Peyer's patch (tissue), 4 donors: Measurements from ENCODE around the gene GDPD3. TPM values are rescaled to one million over a fixed set of nuclear protein-coding genes. Genes with fewer than 3 reads are reported as not detected.
"Not testable (repeated sequence)": the region's sequence is repeated elsewhere in the genome, so short reads cannot be mapped to it uniquely, and the experiment has no call there.

ENCODE experiments used
- DNase-seq, 3 donors: peaks; one replicate each; pipeline ENCODE4 v3.0.0-alpha.2; 2017 to 2019
- H3K27ac ChIP-seq, 4 donors: fragments of 200-600 bp; sonication (generic); one replicate each; pipeline ENCODE4 v1.5.1; 2016 to 2019
- H3K27me3 ChIP-seq, 2 donors: fragments of 200-600 bp; sonication (generic); one replicate each; pipeline ENCODE4 v1.5.1; 2019
- H3K36me3 ChIP-seq, 3 donors: fragments of 200-600 bp; sonication (generic); one replicate each; pipeline ENCODE4 v1.5.1; 2016 to 2019
- H3K4me1 ChIP-seq, 4 donors: fragments of 200-600 bp; sonication (generic); one replicate each; pipeline ENCODE4 v1.5.1; 2016 to 2019
- H3K4me3 ChIP-seq, 4 donors: fragments of 200-600 bp; sonication (generic); 1 replicate in 3 of 4; 2 replicates in 1 of 4; pipeline ENCODE4 v1.5.1; 2016 to 2019; ENCODE audit warnings: mild to moderate bottlenecking in 1 of 4
- H3K9me3 ChIP-seq, 4 donors: fragments of 200-600 bp; sonication (generic); one replicate each; pipeline ENCODE4 v1.5.1; 2016 to 2019; ENCODE audit warnings: mild to moderate bottlenecking in 1 of 4
- POLR2A ChIP-seq, 2 donors: fragments of 450-650 bp; IDR thresholded peaks; one replicate each; pipeline ENCODE4 v1.5.1; 2017; ENCODE audit warnings: antibody characterized with exemption in 2 of 2, mild to moderate bottlenecking in 2 of 2, moderate library complexity in 2 of 2
- total RNA-seq, 4 donors: library from RNA; depleted of rRNA; stranded (reverse); fragments of >200 nt; gene quantifications; one replicate each; pipeline ENCODE4 v1.1.0, GENCODE V29; 2016
- TF ChIP-seq, protein P1 (sequence below), 6 experiments: fragments of 450-650 bp in 4 of 6; fragments of 200-600 bp in 2 of 6; sonication (generic) in 1 of 6; IDR thresholded peaks; one replicate each; pipeline ENCODE4 v1.5.1; 2017 to 2019; ENCODE audit warnings: antibody characterized with exemption in 6 of 6, mild to moderate bottlenecking in 3 of 6, moderate library complexity in 1 of 6

Gene GDPD3
- total RNA-seq, 4 donors from 2014 or later, result 9.1 to 25.6 (median 14.6) TPM

DNA sequence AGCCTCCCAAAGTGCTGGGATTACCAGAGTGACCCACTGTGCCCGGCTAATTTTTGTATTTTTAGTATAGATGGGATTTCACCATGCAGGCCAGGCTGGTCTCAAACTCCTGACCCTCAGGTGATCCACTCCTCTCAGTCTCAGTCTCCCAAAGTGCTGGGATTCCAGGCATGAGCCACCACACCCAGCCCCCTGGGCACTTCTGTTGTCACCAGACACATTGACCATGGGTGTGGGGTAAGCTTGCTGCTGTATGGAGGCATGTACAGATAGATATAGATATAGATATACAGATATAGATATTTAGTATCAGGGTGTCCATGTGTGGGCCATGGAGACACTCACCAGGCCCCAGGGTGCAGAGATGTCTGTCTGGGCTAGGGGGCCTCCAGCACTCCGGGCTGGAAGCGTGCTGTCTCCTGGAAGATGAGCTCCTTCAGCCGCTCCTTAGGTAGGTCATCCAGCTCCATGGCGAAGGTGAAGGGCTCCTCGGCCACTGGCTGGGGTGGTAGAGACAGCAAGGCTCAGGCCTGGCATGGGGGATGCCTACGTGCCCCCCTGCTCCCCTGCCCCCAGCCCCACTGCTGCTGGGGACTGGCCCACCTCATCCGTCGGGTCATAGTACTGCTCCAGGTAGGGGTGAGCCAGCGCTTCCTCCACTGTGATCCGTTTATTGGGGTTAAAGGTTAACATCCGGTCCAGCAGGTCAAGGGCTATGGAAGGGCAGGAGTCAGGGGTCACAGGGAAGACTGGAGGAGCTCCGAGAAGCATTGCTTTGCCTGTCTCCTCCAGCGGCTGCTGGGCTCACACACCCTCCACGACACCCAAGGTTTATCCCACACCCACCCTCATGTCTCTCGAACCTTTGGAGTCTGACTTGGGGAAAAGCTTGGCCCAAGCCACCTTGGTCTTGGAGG, 3.2 kb upstream of the GDPD3 start:
- Histone ChIP-seq H3K4me1 (peaks cover 0 to 77% (median 17%) of the 10 kb centered on the region in 4 donors), H3K4me3 (no peak overlapping the region), H3K27me3 (no peaks in the 10 kb centered on the region), H3K27ac (peak overlapping the region in 3 of 4 donors; percentile 59 to 90 (median 77)), H3K36me3 (peaks cover 0 to 62% (median 0%) of the 10 kb centered on the region in 3 donors), H3K9me3 (no peaks in the 10 kb centered on the region)
- no peak for TF ChIP-seq POLR2A (IDR thresholded peaks at IDR 0.05)
- TF ChIP-seq, protein P1, sequence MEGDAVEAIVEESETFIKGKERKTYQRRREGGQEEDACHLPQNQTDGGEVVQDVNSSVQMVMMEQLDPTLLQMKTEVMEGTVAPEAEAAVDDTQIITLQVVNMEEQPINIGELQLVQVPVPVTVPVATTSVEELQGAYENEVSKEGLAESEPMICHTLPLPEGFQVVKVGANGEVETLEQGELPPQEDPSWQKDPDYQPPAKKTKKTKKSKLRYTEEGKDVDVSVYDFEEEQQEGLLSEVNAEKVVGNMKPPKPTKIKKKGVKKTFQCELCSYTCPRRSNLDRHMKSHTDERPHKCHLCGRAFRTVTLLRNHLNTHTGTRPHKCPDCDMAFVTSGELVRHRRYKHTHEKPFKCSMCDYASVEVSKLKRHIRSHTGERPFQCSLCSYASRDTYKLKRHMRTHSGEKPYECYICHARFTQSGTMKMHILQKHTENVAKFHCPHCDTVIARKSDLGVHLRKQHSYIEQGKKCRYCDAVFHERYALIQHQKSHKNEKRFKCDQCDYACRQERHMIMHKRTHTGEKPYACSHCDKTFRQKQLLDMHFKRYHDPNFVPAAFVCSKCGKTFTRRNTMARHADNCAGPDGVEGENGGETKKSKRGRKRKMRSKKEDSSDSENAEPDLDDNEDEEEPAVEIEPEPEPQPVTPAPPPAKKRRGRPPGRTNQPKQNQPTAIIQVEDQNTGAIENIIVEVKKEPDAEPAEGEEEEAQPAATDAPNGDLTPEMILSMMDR (IDR thresholded peaks at IDR 0.05), result no peak
- peak in 1 of 3 donors; percentile 54 for DNase-seq

DNA sequence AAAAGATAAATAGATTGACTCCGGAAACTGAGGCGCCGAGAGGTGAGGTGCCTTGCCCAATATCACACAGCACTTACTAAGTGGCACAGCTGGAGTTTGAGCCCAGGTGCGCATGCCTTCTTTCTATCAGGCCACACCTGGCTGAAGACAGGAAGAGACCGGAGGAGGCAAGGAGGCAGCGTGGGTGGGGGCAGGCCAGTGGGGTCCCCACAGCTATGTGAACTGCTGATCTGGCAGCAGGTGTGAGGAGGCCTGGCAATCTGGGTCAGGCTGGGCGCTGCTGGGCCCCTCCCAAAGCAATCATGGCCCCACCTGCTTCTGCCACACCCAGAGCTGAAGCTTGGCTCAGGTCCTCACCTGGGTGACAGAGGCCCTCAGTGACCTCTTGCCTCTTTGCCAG, 1.9 kb upstream of the GDPD3 start:
- no peak overlapping the region for H3K4me3 ChIP-seq
- peaks cover 0 to 67% (median 13%) of the 10 kb centered on the region in 4 donors for H3K4me1 ChIP-seq
- TF ChIP-seq, protein P1 (IDR thresholded peaks at IDR 0.05), result no peak
- peak in 1 of 2 donors; percentile 65 for TF ChIP-seq POLR2A (IDR thresholded peaks at IDR 0.05)
- no peaks in the 10 kb centered on the region for H3K27me3 ChIP-seq
- peak overlapping the region; percentile 59 to 90 (median 70) for H3K27ac ChIP-seq
- peaks cover 0 to 73% (median 0%) of the 10 kb centered on the region in 3 donors for H3K36me3 ChIP-seq
- peak; percentile 38 to 92 (median 91) for DNase-seq
- H3K9me3 ChIP-seq, result no peaks in the 10 kb centered on the region

DNA sequence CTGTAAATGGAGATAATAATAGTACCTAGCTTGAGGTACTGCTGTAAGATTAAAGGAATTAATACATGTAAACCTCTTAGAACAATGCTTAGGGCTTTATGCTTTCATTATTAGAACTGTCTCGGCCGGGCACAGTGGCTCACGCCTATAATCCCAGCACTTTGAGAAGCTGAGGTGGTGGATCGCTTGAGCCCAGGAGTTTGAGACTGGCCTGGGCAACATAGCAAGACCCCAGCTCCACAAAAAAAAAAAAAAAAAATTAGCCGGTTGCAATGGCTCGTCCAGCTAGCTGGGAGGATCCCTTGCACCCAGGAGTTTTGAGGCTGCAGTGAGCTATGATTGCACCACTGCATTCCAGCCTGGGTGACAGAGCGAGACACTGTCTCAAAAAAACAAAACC, 1.5 kb upstream of the GDPD3 start:
- Histone ChIP-seq H3K36me3 (peaks cover 0 to 76% (median 0%) of the 10 kb centered on the region in 3 donors), H3K4me1 (peaks cover 0 to 64% (median 13%) of the 10 kb centered on the region in 4 donors), H3K27ac (peak overlapping the region; percentile 59 to 90 (median 70))
- not testable (repeated sequence) for H3K4me3 ChIP-seq, DNase-seq, H3K9me3 ChIP-seq, H3K27me3 ChIP-seq

DNA sequence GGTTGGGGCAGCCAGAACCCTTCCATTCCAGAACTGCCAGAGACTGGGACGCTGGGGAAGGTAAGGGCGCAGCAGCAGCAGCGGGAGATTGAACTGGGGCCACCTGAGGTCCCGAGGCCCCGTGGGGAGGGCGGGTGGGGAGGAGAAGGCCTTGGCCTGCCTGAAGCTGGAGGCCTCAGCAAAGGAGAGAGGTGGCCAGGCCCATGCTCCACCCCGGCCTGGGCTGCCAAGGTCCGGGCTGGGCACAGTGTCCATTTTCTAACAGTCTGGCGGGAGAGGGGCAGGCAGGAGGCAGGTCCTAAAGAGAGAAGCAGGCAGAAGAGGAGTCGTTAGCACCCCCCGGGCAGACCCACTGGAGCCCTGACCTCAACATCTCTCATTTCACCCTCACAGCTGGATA, 1.1 kb upstream of the GDPD3 start:
- Histone ChIP-seq H3K4me3 (no peak overlapping the region), H3K27me3 (no peaks in the 10 kb centered on the region), H3K9me3 (no peaks in the 10 kb centered on the region), H3K27ac (peak overlapping the region; percentile 59 to 90 (median 70)), H3K4me1 (peaks cover 0 to 60% (median 13%) of the 10 kb centered on the region in 4 donors), H3K36me3 (peaks cover 0 to 76% (median 0%) of the 10 kb centered on the region in 3 donors)
- no peak for DNase-seq
- no peak for TF ChIP-seq POLR2A (IDR thresholded peaks at IDR 0.05)
- TF ChIP-seq, protein P1 (IDR thresholded peaks at IDR 0.05), result no peak

DNA sequence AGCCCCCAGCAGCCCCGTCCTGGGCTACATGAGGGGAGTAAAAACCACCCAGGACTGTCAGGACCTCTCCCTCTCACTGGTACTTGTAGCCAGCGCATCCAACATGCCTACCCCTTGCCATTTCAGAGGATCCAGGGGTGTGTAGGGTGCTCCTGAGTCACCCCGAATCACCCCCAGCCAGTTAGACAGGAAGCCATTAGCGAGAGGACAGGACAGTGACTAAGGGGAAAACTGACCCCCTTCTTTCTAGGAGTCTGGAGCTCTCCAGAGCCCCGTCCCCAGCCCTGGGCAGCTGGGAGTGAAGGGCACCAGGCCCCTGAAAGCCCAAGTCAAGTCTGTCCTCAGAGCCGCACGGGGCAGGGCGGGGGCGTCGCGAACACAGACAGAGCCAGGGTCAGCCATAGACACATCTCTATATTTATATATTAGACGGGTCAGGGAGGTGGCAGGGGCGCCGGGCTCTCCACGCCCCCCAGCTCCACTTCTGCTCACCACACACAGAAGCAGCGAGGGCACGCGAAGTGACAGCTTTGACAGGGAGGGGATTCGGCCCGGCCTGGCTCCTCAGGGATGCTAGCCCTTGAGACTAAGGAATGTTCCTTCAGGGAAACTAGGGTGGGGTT, 485 bp upstream of the GDPD3 start:
- DNase-seq, result no peak
- Histone ChIP-seq H3K36me3 (peaks cover 0 to 76% (median 0%) of the 10 kb centered on the region in 3 donors), H3K27ac (peak overlapping the region in 3 of 4 donors; percentile 63 to 90 (median 77)), H3K4me1 (peaks cover 0 to 58% (median 13%) of the 10 kb centered on the region in 4 donors), H3K27me3 (no peaks in the 10 kb centered on the region), H3K9me3 (no peaks in the 10 kb centered on the region), H3K4me3 (no peak overlapping the region)
- TF ChIP-seq, protein P1 (IDR thresholded peaks at IDR 0.05), result no peak
- no peak for TF ChIP-seq POLR2A (IDR thresholded peaks at IDR 0.05)
